ENCODE measurements around the gene INPP4B. TPM values are rescaled to one million over a fixed set of nuclear protein-coding genes. Genes with fewer than 3 reads are reported as not detected.

The INPP4B gene
- total RNA-seq, 1 experiment from 2014 or later = not detected

DNA sequence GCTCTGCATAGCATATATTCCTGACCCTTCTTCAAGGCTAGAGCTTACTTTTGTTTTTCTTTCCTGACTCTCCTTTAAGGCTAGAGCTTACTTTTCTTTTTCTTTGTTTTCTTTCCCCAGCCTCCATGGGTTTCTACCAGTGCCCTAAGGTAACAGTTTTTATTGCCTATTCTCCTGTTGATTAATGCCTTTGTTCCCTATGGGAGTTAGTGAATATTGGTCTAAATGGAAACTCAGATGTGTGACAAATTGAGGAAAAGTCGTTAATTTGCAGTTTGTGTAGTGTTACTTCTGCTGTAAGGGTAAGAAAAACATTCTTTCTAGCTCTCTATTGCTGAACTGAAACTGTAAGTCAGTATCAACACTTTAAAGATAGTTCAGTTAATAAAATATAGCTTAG lies 851.0 kb downstream of the INPP4B start:
- no peaks in the 10 kb centered on the region for H4K20me1 ChIP-seq (ENCODE audit: insufficient read depth, low read depth, low read length)
- H3K9ac ChIP-seq (ENCODE audit: low read length) = no peak overlapping the region
- no peak for DNase-seq
- H3K79me2 ChIP-seq (ENCODE audit: low read length) = no peaks in the 10 kb centered on the region
- no peaks in the 10 kb centered on the region for H3K4me1 ChIP-seq (ENCODE audit: low read length)
- H3K4me3 ChIP-seq (ENCODE audit: low read length) = no peak overlapping the region
- no peak overlapping the region for H3K4me2 ChIP-seq (ENCODE audit: low read depth, low read length, poor library complexity, severe bottlenecking)
- H3K9me2 ChIP-seq (replicated peaks; ENCODE audit: insufficient read depth, low read length) = no peaks in the 10 kb centered on the region
- H3K27me3 ChIP-seq (ENCODE audit: low read length) = no peaks in the 10 kb centered on the region
- peaks cover 25% of the 10 kb centered on the region for H3K9me3 ChIP-seq (ENCODE audit: low read length)
- no peaks in the 10 kb centered on the region for H3K36me3 ChIP-seq (ENCODE audit: insufficient read depth, low read length)
- no peak overlapping the region for H2AFZ ChIP-seq (ENCODE audit: low read length)
- H3K27ac ChIP-seq (ENCODE audit: low read length) = no peak overlapping the region

DNA sequence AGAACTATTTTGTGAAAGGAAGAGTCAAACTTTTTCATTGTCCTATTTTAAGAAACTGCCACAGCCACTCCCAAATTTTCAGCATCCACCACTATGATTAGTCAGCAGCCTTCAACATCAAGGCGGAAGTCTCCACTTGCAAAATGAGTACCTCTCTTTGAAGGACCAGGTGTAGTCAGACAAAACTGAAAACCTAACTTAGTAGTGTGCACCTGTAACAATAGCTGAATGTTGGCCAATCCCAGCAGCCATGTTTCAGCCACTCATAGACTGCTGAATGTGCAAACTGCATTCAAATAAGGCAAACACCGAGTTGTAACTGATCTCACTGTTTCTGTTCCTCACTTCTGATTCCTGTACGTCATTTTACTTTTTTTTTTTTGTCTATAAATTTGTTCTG lies 868.7 kb downstream of the INPP4B start:
- no peaks in the 10 kb centered on the region for H3K36me3 ChIP-seq (ENCODE audit: insufficient read depth, low read length)
- H4K20me1 ChIP-seq (ENCODE audit: insufficient read depth, low read depth, low read length) = no peaks in the 10 kb centered on the region
- no peaks in the 10 kb centered on the region for H3K9me2 ChIP-seq (replicated peaks; ENCODE audit: insufficient read depth, low read length)
- no peak overlapping the region for H3K9ac ChIP-seq (ENCODE audit: low read length)
- H3K9me3 ChIP-seq (ENCODE audit: low read length) = peaks cover 6% of the 10 kb centered on the region; the same call in 1 of the 2 replicates
- no peak for DNase-seq
- no peak overlapping the region for H3K4me2 ChIP-seq (ENCODE audit: low read depth, low read length, poor library complexity, severe bottlenecking)
- H3K79me2 ChIP-seq (ENCODE audit: low read length) = no peaks in the 10 kb centered on the region
- no peaks in the 10 kb centered on the region for H3K27me3 ChIP-seq (ENCODE audit: low read length)
- H3K27ac ChIP-seq (ENCODE audit: low read length) = no peak overlapping the region
- H3K4me1 ChIP-seq (ENCODE audit: low read length) = no peaks in the 10 kb centered on the region
- no peak overlapping the region for H2AFZ ChIP-seq (ENCODE audit: low read length)
- H3K4me3 ChIP-seq (ENCODE audit: low read length) = no peak overlapping the region
